Left colon (tissue), 2 donors: ENCODE measurements around the gene DNAH5. TPM values are rescaled to one million over a fixed set of nuclear protein-coding genes. Genes with fewer than 3 reads are reported as not detected.
"Not testable (repeated sequence)": the region's sequence is repeated elsewhere in the genome, so short reads cannot be mapped to it uniquely, and the experiment has no call there.

Experiments used
- ATAC-seq: fragments of 200-7000 bp; cut with Tn5 transposase; one replicate; pipeline ENCODE4 v1.9.1; 2020; ENCODE audit warnings: mild to moderate bottlenecking, moderate library complexity
- DNase-seq, 2 donors: peaks; one replicate each; pipeline ENCODE4 v3.0.0-alpha.2; 2020
- intact Hi-C, 2 donors: fragments of 100-400 bp; cut with DNase I in 1 of 2; cut with micrococcal nuclease in 1 of 2; formaldehyde crosslinking; loops; one replicate each; pipeline versions ENCODE4 v1.11.2 to v1.14.0; 2022; cut with DNase I, micrococcal nuclease
- total RNA-seq, 2 donors: library from RNA; stranded (reverse); fragmentation: NEBNext Ultra II Directional; extraction: Animal tissue kit (Norgen Biotek cat#: 25700); gene quantifications; one replicate each; pipeline ENCODE4 v1.2.1, GENCODE V29; 2021
- donor health status: DM: no; HTN: no; CAD: no.
- donor health status: DM: yes; HTN: yes; CAD: no.

The DNAH5 gene
- total RNA-seq, 2 donors from 2014 or later: 0.43 to 0.47 TPM

- intact Hi-C loops: no loop called here
- ATAC-seq: no peak
- DNase-seq: no peak
Measured at GRCh38 chr5:13878357-13878756, 66.1 kb downstream of the DNAH5 start.

GRCh38 chr5:13866792-13867191, 77.7 kb downstream of the DNAH5 start:
- peak in 1 of 2 donors; percentile 13 for DNase-seq
- intact Hi-C loops: no loop called here
- ATAC-seq: no peak

GRCh38 chr5:13865312-13865711, 79.2 kb downstream of the DNAH5 start:
- intact Hi-C loops: no loop called here
- DNase-seq (no peak), ATAC-seq (no peak)

- intact Hi-C loops: no loop called here
- DNase-seq: no peak
- ATAC-seq: no peak
Measured at GRCh38 chr5:13860146-13860545, 84.3 kb downstream of the DNAH5 start.

- intact Hi-C loops: no loop called here
- no peak for DNase-seq
- ATAC-seq: no peak
Measured at GRCh38 chr5:13859270-13860065, 85.0 kb downstream of the DNAH5 start.

- intact Hi-C loops: no loop called here
- DNase-seq: no peak
- no peak for ATAC-seq
Measured at GRCh38 chr5:13843175-13843846, 101.2 kb downstream of the DNAH5 start.

- ATAC-seq: no peak
- DNase-seq: no peak
- intact Hi-C loops: no loop called here
Measured at GRCh38 chr5:13833440-13833839, 111.0 kb downstream of the DNAH5 start.

GRCh38 chr5:13831351-13831750, 113.1 kb downstream of the DNAH5 start:
- intact Hi-C loops: no loop called here
- ATAC-seq: no peak

GRCh38 chr5:13830536-13830935, 114.0 kb downstream of the DNAH5 start:
- intact Hi-C loops: no loop called here
- ATAC-seq (no peak), DNase-seq (no peak)

More at GRCh38 chr5:13831351-13831750, 113.1 kb downstream of the DNAH5 start:
- DNase-seq: no peak

- no peak for DNase-seq
- no peak for ATAC-seq
- intact Hi-C loops: no loop called here
Measured at GRCh38 chr5:13821366-13821765, 123.1 kb downstream of the DNAH5 start.

- intact Hi-C loops: no loop called here
- DNase-seq (no peak), ATAC-seq (no peak)
Measured at GRCh38 chr5:13816126-13816525, 128.4 kb downstream of the DNAH5 start.

- DNase-seq: no peak
- intact Hi-C loops: no loop called here
- ATAC-seq: no peak
Measured at GRCh38 chr5:13814301-13814700, 130.2 kb downstream of the DNAH5 start.

GRCh38 chr5:13809921-13810320, 134.6 kb downstream of the DNAH5 start:
- intact Hi-C loops: no loop called here
- DNase-seq: no peak
- no peak for ATAC-seq

GRCh38 chr5:13804336-13804735, 140.2 kb downstream of the DNAH5 start:
- intact Hi-C loops: no loop called here
- no peak for DNase-seq

GRCh38 chr5:13798569-13798968, 145.9 kb downstream of the DNAH5 start:
- DNase-seq, intact Hi-C loops, ATAC-seq: not testable (repeated sequence)

More at GRCh38 chr5:13804336-13804735, 140.2 kb downstream of the DNAH5 start:
- no peak for ATAC-seq

- intact Hi-C loops: no loop called here
- no peak for ATAC-seq
- DNase-seq: no peak
Measured at GRCh38 chr5:13785781-13786415, 158.6 kb downstream of the DNAH5 start.

GRCh38 chr5:13783726-13784125, 160.8 kb downstream of the DNAH5 start:
- ATAC-seq: no peak
- intact Hi-C loops: no loop called here
- DNase-seq: no peak

- no peak for DNase-seq
- no peak for ATAC-seq
- intact Hi-C loops: no loop called here
Measured at GRCh38 chr5:13780081-13780480, 164.4 kb downstream of the DNAH5 start.

GRCh38 chr5:13773649-13774048, 170.8 kb downstream of the DNAH5 start:
- intact Hi-C loops: no loop called here
- no peak for ATAC-seq
- DNase-seq: no peak

GRCh38 chr5:13771011-13771571, 173.4 kb downstream of the DNAH5 start:
- intact Hi-C loops: no loop called here
- ATAC-seq (no peak), DNase-seq (no peak)
